T-helper 22 cell (primary cell): ENCODE data around the gene SPAG7.
"Not testable (repeated sequence)": the region's sequence is repeated elsewhere in the genome, so short reads cannot be mapped to it uniquely, and the experiment has no call there.

Experiments
- DNase-seq: peaks from one replicate; pipeline ENCODE4 v3.0.0-alpha.2; 2020; ENCODE audit warnings: low read depth

The SPAG7 gene

GRCh38 chr17:4938069-4938491, 29.5 kb downstream of the SPAG7 start:
- no peak for DNase-seq

DNA sequence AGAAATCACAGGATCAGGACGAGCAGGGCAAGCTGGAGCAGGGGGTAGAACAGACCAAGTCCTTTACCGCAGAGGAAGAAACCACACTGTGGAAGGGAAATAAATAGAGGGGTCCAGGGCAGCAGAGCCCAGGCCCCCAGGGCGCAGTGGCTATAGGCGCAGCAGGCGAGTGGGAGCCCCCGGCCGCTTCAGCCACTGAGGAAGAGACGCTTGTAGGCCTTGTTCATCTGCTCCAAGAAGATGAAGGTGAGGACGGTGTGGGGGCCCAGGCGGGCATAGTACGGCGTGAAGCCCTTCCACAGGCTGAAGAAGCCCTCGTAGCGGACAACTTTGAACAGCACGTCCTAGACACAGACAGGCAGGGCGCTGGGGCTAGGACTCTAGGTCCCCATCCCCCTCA, 30.1 kb downstream of the SPAG7 start:
- DNase-seq = no peak

- DNase-seq = no peak
Measured at GRCh38 chr17:4936436-4936835, 31.2 kb downstream of the SPAG7 start.

- DNase-seq = no peak
Measured at GRCh38 chr17:4935650-4936049, 32.0 kb downstream of the SPAG7 start.

DNA sequence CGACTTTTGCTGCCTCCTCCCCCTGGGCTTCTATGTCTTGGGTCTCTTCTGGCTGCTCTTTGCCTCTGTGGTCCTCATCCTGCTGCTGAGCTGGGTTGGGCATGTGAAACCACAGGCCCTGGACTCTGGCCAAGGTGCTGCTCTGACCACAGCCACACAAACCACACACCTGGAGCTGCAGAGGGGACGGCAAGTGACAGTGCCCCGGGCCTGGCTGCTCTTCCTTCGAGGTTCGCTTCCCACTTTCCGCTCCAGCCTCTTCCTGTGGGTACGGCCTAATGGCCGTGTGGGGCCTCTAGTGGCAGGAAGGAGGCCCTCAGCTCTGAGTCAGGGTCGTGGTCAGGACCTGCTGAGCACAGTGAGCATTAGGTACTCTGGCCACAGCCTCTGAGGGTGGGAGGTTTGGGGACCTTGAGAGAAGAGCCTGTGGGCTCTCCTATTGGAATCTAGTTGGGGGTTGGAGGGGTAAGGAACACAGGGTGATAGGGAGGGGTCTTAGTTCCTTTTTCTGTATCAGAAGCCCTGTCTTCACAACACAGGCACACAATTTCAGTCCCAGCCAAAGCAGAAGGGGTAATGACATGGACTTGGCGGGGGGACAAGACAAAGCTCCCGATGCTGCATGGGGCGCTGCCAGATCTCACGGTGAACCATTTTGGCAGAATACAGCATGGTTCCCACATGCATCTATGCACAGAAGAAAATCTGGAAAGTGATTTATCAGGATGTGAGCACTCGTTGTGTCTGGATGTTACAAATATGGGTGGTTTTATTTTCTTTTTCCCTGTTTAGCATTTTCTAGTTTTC, 33.2 kb downstream of the SPAG7 start:
- DNase-seq = no peak

DNA sequence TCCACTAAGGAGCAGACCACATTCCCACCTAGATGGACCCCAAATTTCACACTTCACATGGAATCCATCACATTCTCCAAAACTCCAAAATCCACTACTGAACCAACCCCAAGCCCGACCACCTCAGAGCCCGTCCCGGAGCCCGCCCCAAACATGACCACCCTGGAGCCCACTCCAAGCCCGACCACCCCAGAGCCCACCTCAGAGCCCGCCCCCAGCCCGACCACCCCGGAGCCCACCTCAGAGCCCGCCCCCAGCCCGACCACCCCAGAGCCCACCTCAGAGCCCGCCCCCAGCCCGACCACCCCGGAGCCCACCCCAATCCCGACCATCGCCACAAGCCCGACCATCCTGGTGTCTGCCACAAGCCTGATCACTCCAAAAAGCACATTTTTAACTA, 34.0 kb downstream of the SPAG7 start:
- DNase-seq = no peak

- no peak for DNase-seq
Measured at GRCh38 chr17:4932756-4933155, 34.9 kb downstream of the SPAG7 start.

- no peak for DNase-seq
Measured at GRCh38 chr17:4931963-4932362, 35.7 kb downstream of the SPAG7 start, which contains the start of gene GP1BA. Gene GP1BA (plus strand): TSS chr17:4932277. CDS start chr17:4932605, 328 bp downstream.

DNA sequence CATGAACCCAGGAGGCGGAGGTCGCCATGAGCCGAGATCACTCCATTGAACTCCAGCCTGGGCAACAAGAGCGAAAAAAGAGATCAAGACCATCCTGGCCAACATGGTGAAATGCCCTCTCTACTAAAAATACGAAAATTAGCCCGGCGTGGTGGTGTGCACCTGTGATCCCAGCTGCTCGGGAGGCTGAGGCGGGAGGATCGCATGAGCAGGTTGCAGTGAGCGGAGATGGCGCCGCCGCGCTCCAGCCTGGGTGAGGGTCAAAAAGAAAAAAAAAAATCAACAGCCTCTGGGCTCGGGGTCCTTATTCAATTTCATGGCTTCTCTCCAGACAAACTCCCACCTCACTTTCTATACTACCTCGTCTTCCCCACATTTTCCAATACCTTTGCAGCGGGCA, 38.7 kb downstream of the SPAG7 start:
- no peak for DNase-seq

DNA sequence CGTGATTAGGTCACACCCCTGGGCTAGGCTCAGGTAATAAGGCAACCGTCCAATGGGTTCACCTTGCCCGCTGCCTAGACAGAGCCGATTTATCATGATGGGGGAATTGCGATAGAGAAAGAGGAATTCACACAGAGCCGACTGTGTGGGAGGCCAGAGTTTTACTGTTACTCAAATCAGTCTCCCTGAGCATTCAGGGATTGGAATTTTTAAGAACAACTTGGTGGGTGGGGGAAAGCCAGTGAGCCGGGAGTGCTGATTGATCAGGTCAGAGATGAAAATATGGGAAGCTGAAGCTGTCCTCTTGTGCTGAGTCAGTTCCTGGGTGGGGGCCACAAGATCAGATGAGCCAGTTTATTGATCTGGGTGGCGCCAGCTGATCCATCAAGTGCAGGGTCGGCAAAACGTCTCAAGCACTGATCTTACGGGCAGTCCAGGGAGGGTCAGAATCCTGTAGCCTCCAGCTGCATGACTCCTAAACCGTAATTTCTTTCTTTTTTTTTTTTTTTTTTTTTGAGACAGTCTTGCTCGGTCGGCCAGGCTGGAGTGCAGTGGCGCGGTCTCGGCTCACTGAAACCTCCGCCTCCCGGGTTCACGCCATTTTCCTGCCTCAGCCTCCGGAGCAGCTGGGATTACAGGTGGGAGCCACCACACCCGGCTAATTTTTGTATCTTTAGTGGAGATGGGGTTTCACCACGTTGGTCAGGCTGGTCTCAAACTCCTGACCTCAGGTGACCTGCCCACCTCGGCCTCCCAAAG, 40.9 kb downstream of the SPAG7 start:
- DNase-seq = not testable (repeated sequence)

- DNase-seq = no peak
Measured at GRCh38 chr17:4921320-4921719, 46.3 kb downstream of the SPAG7 start.

DNA sequence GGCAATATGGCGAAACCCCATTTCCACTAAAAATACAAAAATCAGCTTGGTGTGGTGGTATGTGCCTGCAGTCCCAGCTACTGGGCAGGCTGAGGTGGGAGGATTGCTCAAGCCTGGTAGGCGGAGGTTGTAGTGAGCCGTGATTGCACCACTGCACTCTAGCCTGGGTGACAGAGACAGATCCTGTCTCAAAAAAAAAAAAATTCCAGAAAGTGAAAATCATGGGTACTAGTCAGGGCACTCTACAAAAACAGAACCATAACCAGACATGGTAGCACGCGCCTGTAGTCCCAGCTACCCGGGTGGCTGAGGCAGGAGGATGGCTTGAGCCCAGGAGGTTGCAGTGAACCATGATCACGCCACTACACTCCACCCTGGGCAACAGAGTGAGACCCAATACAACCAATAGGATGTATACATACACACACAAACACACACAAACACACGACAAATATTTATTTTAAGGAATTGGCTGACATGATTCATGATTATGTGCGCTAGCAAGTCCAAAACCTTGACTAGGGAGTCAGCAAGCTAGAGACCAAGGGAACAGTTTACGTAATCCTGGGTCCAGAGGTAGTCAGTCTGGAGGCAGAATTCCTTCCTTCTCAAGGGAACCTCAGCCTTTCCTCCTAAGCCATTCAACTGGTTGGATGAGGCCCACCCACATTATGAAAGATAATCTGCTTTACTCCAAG, 47.1 kb downstream of the SPAG7 start:
- DNase-seq = no peak

DNA sequence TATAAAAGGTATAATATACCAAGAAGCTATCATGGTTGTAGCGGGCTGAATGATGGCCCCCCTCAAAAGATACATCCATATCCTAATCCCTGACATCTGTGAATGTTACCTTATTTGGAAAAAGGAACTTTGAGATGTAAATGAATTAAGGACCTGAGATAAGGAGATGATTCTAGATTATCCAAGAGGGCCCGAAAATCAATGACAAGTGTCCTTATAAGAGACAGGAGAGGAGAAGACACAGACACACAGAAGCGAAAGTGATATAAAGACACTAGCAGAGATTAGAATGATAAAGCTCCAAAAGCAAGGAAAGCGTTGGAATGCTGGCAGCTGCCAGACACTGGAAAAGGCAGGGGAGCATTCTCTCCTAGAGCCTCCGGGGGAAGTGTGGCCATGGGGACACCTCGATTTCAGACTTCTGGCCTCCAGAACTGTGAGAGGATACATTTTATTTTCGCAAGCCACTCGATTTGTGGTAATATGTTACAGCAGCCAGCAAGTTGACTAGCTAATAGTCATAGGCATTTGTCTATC, 48.0 kb downstream of the SPAG7 start:
- no peak for DNase-seq

GRCh38 chr17:4914551-4914950, 53.1 kb downstream of the SPAG7 start:
- DNase-seq = not testable (repeated sequence)

- DNase-seq = no peak
Measured at GRCh38 chr17:4913994-4914393, 53.6 kb downstream of the SPAG7 start.
